K562 (cell line): ENCODE measurements around the gene CFP. TPM values are rescaled to one million over a fixed set of nuclear protein-coding genes. Genes with fewer than 3 reads are reported as not detected.
A peak's percentile ranks its signal among the peaks of the same experiment; 100 is the strongest.

Experiments used
- CBFA2T3 ChIP-seq: fragments of 450-650 bp; IDR thresholded peaks from 2 replicates; pipeline ENCODE4 v1.6.1; 2017
- CREB1 ChIP-seq, 2 experiments: sonication (generic) in 1 of 2; formaldehyde crosslinking in 1 of 2; IDR thresholded peaks; 2 replicates each; pipeline versions ENCODE4 v1.6.1 to v1.8.0; 2012 to 2022; ENCODE audit warnings: inconsistent platforms in 1 of 2, mild to moderate bottlenecking in 1 of 2, missing genetic modification reagents in 1 of 2, moderate library complexity in 1 of 2
- CREM ChIP-seq: IDR thresholded peaks from 2 replicates; pipeline ENCODE4 v1.6.1; 2014; ENCODE audit warnings: antibody characterized with exemption, low read depth
- ELF2 ChIP-seq: fragments of 250-450 bp; sonication (Bioruptor Pico); IDR thresholded peaks from 2 replicates; pipeline ENCODE4 v1.5.0; 2021; ENCODE audit warnings: mild to moderate bottlenecking
- EP400 ChIP-seq: fragments of 450-650 bp; IDR thresholded peaks from 2 replicates; pipeline ENCODE4 v1.6.1; 2017; ENCODE audit warnings: antibody characterized with exemption, mild to moderate bottlenecking, moderate library complexity
- FOXA3 ChIP-seq, 2 experiments: fragments of 450-650 bp in 1 of 2; sonication (generic) in 1 of 2; formaldehyde crosslinking; IDR thresholded peaks in 1 of 2; conservative IDR thresholded peaks in 1 of 2; 2 replicates each; pipeline versions ENCODE4 v1.4.0 to v1.8.0; 2020 to 2022; ENCODE audit warnings: mild to moderate bottlenecking in 2 of 2, missing genetic modification reagents in 1 of 2
- GATAD2A ChIP-seq: fragments of 450-650 bp; IDR thresholded peaks from 2 replicates; pipeline ENCODE4 v1.6.1; 2017
- HNRNPK ChIP-seq: fragments of 200-400 bp; formaldehyde crosslinking; IDR thresholded peaks from one replicate; pipeline ENCODE4 v1.6.1; 2018; ENCODE audit warnings: mild to moderate bottlenecking, low read depth, low read length; ENCODE audit not compliant: poor library complexity, severe bottlenecking
- LARP7 ChIP-seq: fragments of 450-650 bp; IDR thresholded peaks from 2 replicates; pipeline ENCODE4 v1.6.1; 2016
- MIER1 ChIP-seq: fragments of 450-650 bp; IDR thresholded peaks from 2 replicates; pipeline ENCODE4 v1.6.1; 2016; ENCODE audit warnings: antibody characterized with exemption, mild to moderate bottlenecking, low read depth
- MYC ChIP-seq, 2 experiments: fragments of 250-450 bp in 1 of 2; sonication (Bioruptor Pico) in 1 of 2; IDR thresholded peaks; 2 replicates each; pipeline versions ENCODE4 v1.5.1 to v1.6.1; 2012 to 2021; ENCODE audit warnings: low read depth in 2 of 2, borderline replicate concordance in 1 of 2, improper control_type of control experiment in 1 of 2, low read length in 1 of 2, mild to moderate bottlenecking in 1 of 2, moderate library complexity in 1 of 2
- NFIC ChIP-seq: fragments of 450-650 bp; IDR thresholded peaks from 2 replicates; pipeline ENCODE4 v1.6.1; 2017; ENCODE audit warnings: mild to moderate bottlenecking, inconsistent platforms
- NR2C1 ChIP-seq, 2 experiments: fragments of 450-650 bp; IDR thresholded peaks; 2 replicates each; pipeline ENCODE4 v1.6.1; 2017; ENCODE audit warnings: mild to moderate bottlenecking in 2 of 2, antibody characterized with exemption in 1 of 2, inconsistent platforms in 1 of 2, missing compliant biosample characterization in 1 of 2, missing genetic modification characterization in 1 of 2
- PCBP2 ChIP-seq: fragments of 200-400 bp; formaldehyde crosslinking; IDR thresholded peaks from 2 replicates; pipeline ENCODE4 v1.6.1; 2018; ENCODE audit warnings: low read length, low read depth, mild to moderate bottlenecking, moderate library complexity; ENCODE audit not compliant: poor library complexity, severe bottlenecking
- POLR2B ChIP-seq: fragments of 450-650 bp; IDR thresholded peaks from 2 replicates; pipeline ENCODE4 v1.6.1; 2018; ENCODE audit warnings: low read depth; ENCODE audit not compliant: partially characterized antibody
- PRMT5 ChIP-seq: sonication (generic); formaldehyde crosslinking; IDR thresholded peaks from 2 replicates; pipeline ENCODE4 v1.5.0; 2020; ENCODE audit warnings: missing genetic modification reagents
- PTRF ChIP-seq: fragments of 450-650 bp; IDR thresholded peaks from 2 replicates; pipeline ENCODE4 v1.6.1; 2016; ENCODE audit warnings: mild to moderate bottlenecking, missing genetic modification characterization, missing compliant biosample characterization
- PURB ChIP-seq: sonication (generic); formaldehyde crosslinking; IDR thresholded peaks from 2 replicates; pipeline ENCODE4 v1.9.0; 2021; ENCODE audit warnings: low read depth, mild to moderate bottlenecking, missing genetic modification reagents
- RAD51 ChIP-seq: fragments of 450-650 bp; IDR thresholded peaks from 2 replicates; pipeline ENCODE4 v1.7.1; 2016; ENCODE audit warnings: low read depth, mild to moderate bottlenecking, borderline replicate concordance
- SUPT5H ChIP-seq: fragments of 450-650 bp; IDR thresholded peaks from 2 replicates; pipeline ENCODE4 v1.6.1; 2016
- TAF7 ChIP-seq: fragments of 450-650 bp; IDR thresholded peaks from 2 replicates; pipeline ENCODE4 v1.6.1; 2016; ENCODE audit warnings: missing genetic modification characterization, missing compliant biosample characterization
- TCF15 ChIP-seq: fragments of 250-450 bp; sonication (Bioruptor Pico); IDR thresholded peaks from 2 replicates; pipeline ENCODE4 v1.8.0; 2022; ENCODE audit warnings: moderate library complexity, mild to moderate bottlenecking, inconsistent platforms
- ZNF143 ChIP-seq: sonication (generic); formaldehyde crosslinking; IDR thresholded peaks from 2 replicates; pipeline ENCODE4 v1.9.0; 2022; ENCODE audit warnings: mild to moderate bottlenecking, missing genetic modification reagents
- ZNF239 ChIP-seq: fragments of 250-450 bp; sonication (Bioruptor Pico); IDR thresholded peaks from 2 replicates; pipeline ENCODE4 v1.4.0; 2020; ENCODE audit warnings: mild to moderate bottlenecking
- ZNF384 ChIP-seq: IDR thresholded peaks from 2 replicates; pipeline ENCODE4 v1.6.1; 2012; ENCODE audit warnings: low read depth, low read length, improper control_type of control experiment
- ZNF79 ChIP-seq: fragments of 250-450 bp; sonication (Bioruptor Pico); IDR thresholded peaks from 2 replicates; pipeline ENCODE4 v1.4.0; 2020; ENCODE audit warnings: low read depth, mild to moderate bottlenecking, moderate library complexity
- polyA plus RNA-seq, 8 experiments: library from polyadenylated mRNA; depleted of rRNA in 4 of 8; stranded (reverse) in 5 of 8; unstranded in 3 of 8; fragments of >200 nt; fragmentation: Nextera tagmentation in 2 of 8; fragmentation: Illumina TruSeq in 1 of 8; extraction: Ambion mirVana in 2 of 8; extraction: Trizol in 1 of 8; gene quantifications; 2 replicates each; pipeline versions ENCODE4 v1.2.1 to v1.2.3, GENCODE V29; 2011 to 2014; ENCODE audit warnings: inconsistent platforms in 1 of 8, missing spikeins in 1 of 8
- total RNA-seq, 7 experiments: library from RNA; depleted of rRNA in 6 of 7; stranded (reverse); fragments of >200 nt in 6 of 7; fragmentation: Illumina TruSeq in 2 of 7; extraction: Trizol in 2 of 7; gene quantifications; 2 replicates each; pipeline versions ENCODE4 v1.2.1 to v1.2.3, GENCODE V29; 2011 to 2021; ENCODE audit warnings: low replicate concordance in 1 of 7
- TF ChIP-seq, protein P1 (sequence below): fragments of 250-450 bp; sonication (Bioruptor Pico); IDR thresholded peaks from 2 replicates; pipeline ENCODE4 v1.9.0; 2021; ENCODE audit warnings: mild to moderate bottlenecking
- TF ChIP-seq, protein P2 (sequence below): fragments of 250-450 bp; sonication (Bioruptor Pico); IDR thresholded peaks from 2 replicates; pipeline ENCODE4 v1.4.0; 2020; ENCODE audit warnings: mild to moderate bottlenecking, moderate library complexity

Gene CFP
- total and polyA plus RNA-seq, 9 of the 15 experiments (the other 6 are each of a cell fraction or from before 2014, with no cell fraction given) = 0.18 to 2.0 (median 0.55) TPM

DNA sequence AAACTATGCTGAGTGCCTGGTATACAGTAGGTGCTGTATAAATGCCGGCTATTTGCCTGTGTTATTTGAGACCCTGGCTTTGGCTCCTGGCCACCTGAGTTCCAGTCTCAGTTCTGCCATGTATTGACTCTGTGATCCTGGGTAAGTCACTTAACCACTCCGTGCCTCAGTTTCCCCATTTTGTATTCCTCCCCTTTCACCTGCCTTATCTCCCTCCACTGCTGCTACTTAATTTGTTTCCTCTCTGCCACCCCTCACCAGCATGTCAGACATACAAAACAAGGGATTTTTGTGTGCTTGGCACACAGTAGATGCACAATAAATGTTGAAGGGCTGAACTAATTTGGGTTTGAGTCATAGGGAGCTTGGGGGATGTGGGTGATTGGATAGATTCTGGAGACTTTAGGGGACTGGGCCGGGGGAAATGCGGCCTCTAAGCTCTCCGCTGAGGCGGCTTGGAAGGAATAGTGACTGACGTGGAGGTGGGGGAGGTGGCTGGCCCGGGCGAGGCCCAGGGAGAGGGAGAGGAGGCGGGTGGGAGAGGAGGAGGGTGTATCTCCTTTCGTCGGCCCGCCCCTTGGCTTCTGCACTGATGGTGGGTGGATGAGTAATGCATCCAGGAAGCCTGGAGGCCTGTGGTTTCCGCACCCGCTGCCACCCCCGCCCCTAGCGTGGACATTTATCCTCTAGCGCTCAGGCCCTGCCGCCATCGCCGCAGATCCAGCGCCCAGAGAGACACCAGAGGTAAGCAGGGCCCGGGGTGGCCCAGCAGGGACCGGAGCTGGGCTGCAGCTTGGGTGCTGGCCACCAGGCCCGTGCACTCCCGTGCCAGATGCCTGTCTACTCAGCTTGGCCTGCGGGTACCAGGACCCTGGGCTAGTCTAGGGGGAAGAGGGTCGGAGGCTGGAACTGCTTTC, 47.7 kb downstream of the CFP start, which contains the start of gene TIMP1 (continued):
- TF ChIP-seq FOXA3 (CRISPR knock-in tag; conservative IDR thresholded peaks at IDR 0.05 in 1 of 2, IDR thresholded peaks at IDR 0.05 in 1 of 2) (no peak), CBFA2T3 (peak; percentile 4), MIER1 (no peak), HNRNPK (no peak), MYC (IDR thresholded peaks at IDR 0.05; ENCODE audit: low read depth, low read length) (peak; percentile 53; the same call in 1 of the 2 replicates), MYC (CRISPR knock-in tag; IDR thresholded peaks at IDR 0.05; ENCODE audit: borderline replicate concordance, low read depth) (no peak), GATAD2A (peak; percentile 15; the same call in 1 of the 2 replicates), ZNF143 (no peak), POLR2B (peak; percentile 73), ZNF384 (no peak), ELF2 (CRISPR knock-in tag) (no peak), TCF15 (CRISPR knock-in tag) (no peak), SUPT5H (peak; percentile 82), RAD51 (no peak), CREB1 (IDR thresholded peaks at IDR 0.05) (no peak), CREB1 (CRISPR knock-in tag; IDR thresholded peaks at IDR 0.05) (peak; percentile 54; the same call in 1 of the 2 replicates), ZNF239 (CRISPR knock-in tag) (no peak), PURB (CRISPR knock-in tag) (no peak), PCBP2 (no peak), PTRF (tag) (no peak), LARP7 (no peak), PRMT5 (CRISPR knock-in tag) (no peak), EP400 (peak; percentile 68), ZNF79 (CRISPR knock-in tag) (no peak), TAF7 (tag) (0 out of 2 replicates have a peak, but pooled peaks have one; percentile 38), NR2C1 (IDR thresholded peaks at IDR 0.05) (no peak), NR2C1 (tag; IDR thresholded peaks at IDR 0.05) (no peak), CREM (peak; percentile 67), NFIC (no peak; the same call in 1 of the 2 replicates)
- TF ChIP-seq, protein P1, sequence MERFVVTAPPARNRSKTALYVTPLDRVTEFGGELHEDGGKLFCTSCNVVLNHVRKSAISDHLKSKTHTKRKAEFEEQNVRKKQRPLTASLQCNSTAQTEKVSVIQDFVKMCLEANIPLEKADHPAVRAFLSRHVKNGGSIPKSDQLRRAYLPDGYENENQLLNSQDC (CRISPR knock-in tag) = no peak
- TF ChIP-seq, protein P2, sequence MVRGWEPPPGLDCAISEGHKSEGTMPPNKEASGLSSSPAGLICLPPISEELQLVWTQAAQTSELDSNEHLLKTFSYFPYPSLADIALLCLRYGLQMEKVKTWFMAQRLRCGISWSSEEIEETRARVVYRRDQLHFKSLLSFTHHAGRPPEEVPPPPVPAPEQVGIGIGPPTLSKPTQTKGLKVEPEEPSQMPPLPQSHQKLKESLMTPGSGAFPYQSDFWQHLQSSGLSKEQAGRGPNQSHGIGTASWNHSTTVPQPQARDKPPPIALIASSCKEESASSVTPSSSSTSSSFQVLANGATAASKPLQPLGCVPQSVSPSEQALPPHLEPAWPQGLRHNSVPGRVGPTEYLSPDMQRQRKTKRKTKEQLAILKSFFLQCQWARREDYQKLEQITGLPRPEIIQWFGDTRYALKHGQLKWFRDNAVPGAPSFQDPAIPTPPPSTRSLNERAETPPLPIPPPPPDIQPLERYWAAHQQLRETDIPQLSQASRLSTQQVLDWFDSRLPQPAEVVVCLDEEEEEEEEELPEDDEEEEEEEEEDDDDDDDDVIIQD (CRISPR knock-in tag) = no peak
